HepG2 (cell line): ENCODE results near the gene DHRS1. TPM values are rescaled to one million over a fixed set of nuclear protein-coding genes. Genes with fewer than 3 reads are reported as not detected.

Source experiments
- BCL6 ChIP-seq: IDR thresholded peaks from 2 replicates; pipeline ENCODE4 v1.6.1; 2016; ENCODE audit warnings: missing genetic modification reagents, missing compliant biosample characterization
- DPF2 ChIP-seq: sonication (generic); formaldehyde crosslinking; IDR thresholded peaks from 2 replicates; pipeline ENCODE4 v1.4.0; 2020; ENCODE audit warnings: mild to moderate bottlenecking, low read depth, missing genetic modification reagents, borderline replicate concordance
- FOXA3 ChIP-seq: IDR thresholded peaks from 2 replicates; pipeline ENCODE4 v1.6.1; 2016; ENCODE audit warnings: missing genetic modification reagents, missing compliant biosample characterization
- HES4 ChIP-seq: sonication (generic); formaldehyde crosslinking; IDR thresholded peaks from 2 replicates; pipeline ENCODE4 v1.9.0; 2021; ENCODE audit warnings: mild to moderate bottlenecking, missing genetic modification reagents, borderline replicate concordance
- KDM3A ChIP-seq: IDR thresholded peaks from 2 replicates; pipeline ENCODE4 v1.6.1; 2018; ENCODE audit warnings: low read depth, missing compliant biosample characterization
- KLF15 ChIP-seq: sonication (generic); formaldehyde crosslinking; IDR thresholded peaks from 2 replicates; pipeline ENCODE4 v1.8.1; 2023; ENCODE audit warnings: borderline replicate concordance, mild to moderate bottlenecking, inconsistent platforms, missing genetic modification reagents, mixed read lengths
- NFRKB ChIP-seq: fragments of 450-650 bp; IDR thresholded peaks from 2 replicates; pipeline ENCODE4 v1.6.1; 2017
- NR2F1 ChIP-seq, 2 experiments: fragments of 450-650 bp in 1 of 2; formaldehyde crosslinking in 1 of 2; IDR thresholded peaks; 2 replicates each; pipeline versions ENCODE4 v1.5.0 to v1.6.1; 2016 to 2020; ENCODE audit warnings: mild to moderate bottlenecking in 1 of 2, missing compliant biosample characterization in 1 of 2, missing genetic modification reagents in 1 of 2, moderate library complexity in 1 of 2
- PATZ1 ChIP-seq: sonication (generic); formaldehyde crosslinking; IDR thresholded peaks from 2 replicates; pipeline ENCODE4 v1.4.0; 2020; ENCODE audit warnings: missing genetic modification reagents
- PAWR ChIP-seq: sonication (generic); formaldehyde crosslinking; IDR thresholded peaks from 2 replicates; pipeline ENCODE4 v1.4.0; 2020; ENCODE audit warnings: missing genetic modification reagents, mild to moderate bottlenecking, borderline replicate concordance
- SOX13 ChIP-seq, 3 experiments: fragments of 450-650 bp in 1 of 3; sonication (generic) in 1 of 3; formaldehyde crosslinking in 1 of 3; IDR thresholded peaks in 2 of 3; conservative IDR thresholded peaks in 1 of 3; 2 replicates each; pipeline versions ENCODE4 v1.5.0 to v1.6.1; 2016 to 2020; ENCODE audit warnings: antibody characterized with exemption in 1 of 3, mild to moderate bottlenecking in 1 of 3, missing compliant biosample characterization in 1 of 3, missing genetic modification reagents in 1 of 3, moderate library complexity in 1 of 3
- ZBTB38 ChIP-seq: sonication (generic); formaldehyde crosslinking; IDR thresholded peaks from 2 replicates; pipeline ENCODE4 v1.5.1; 2020; ENCODE audit warnings: mild to moderate bottlenecking, missing genetic modification reagents
- ZBTB42 ChIP-seq: sonication (generic); formaldehyde crosslinking; IDR thresholded peaks from 2 replicates; pipeline ENCODE4 v1.5.0; 2020; ENCODE audit warnings: mild to moderate bottlenecking, missing genetic modification reagents
- ZBTB49 ChIP-seq: sonication (generic); formaldehyde crosslinking; IDR thresholded peaks from 2 replicates; pipeline ENCODE4 v1.4.0; 2020; ENCODE audit warnings: missing genetic modification reagents, borderline replicate concordance
- ZNF282 ChIP-seq: fragments of 450-650 bp; IDR thresholded peaks from 2 replicates; pipeline ENCODE4 v1.6.1; 2018; ENCODE audit not compliant: partially characterized antibody
- ZNF430 ChIP-seq: sonication (generic); formaldehyde crosslinking; IDR thresholded peaks from 2 replicates; pipeline ENCODE4 v1.9.0; 2021; ENCODE audit warnings: mild to moderate bottlenecking, missing genetic modification reagents
- ZNF619 ChIP-seq: sonication (generic); formaldehyde crosslinking; IDR thresholded peaks from 2 replicates; pipeline ENCODE4 v1.4.0; 2020; ENCODE audit warnings: mild to moderate bottlenecking, missing genetic modification reagents
- ZNF747 ChIP-seq: sonication (generic); formaldehyde crosslinking; IDR thresholded peaks from 2 replicates; pipeline ENCODE4 v1.8.1; 2023; ENCODE audit warnings: missing genetic modification reagents, mild to moderate bottlenecking, borderline replicate concordance
- polyA plus RNA-seq, 8 experiments: library from polyadenylated mRNA; depleted of rRNA in 3 of 8; stranded (reverse) in 7 of 8; unstranded in 1 of 8; fragments of >200 nt; fragmentation: Illumina TruSeq in 4 of 8; extraction: Trizol in 4 of 8; gene quantifications; 2 replicates each; pipeline versions ENCODE4 v1.2.1 to v1.2.3, GENCODE V29; 2011 to 2016; ENCODE audit warnings: low read depth in 4 of 8, missing spikeins in 1 of 8, mixed read lengths in 1 of 8; ENCODE audit not compliant: insufficient read depth in 1 of 8
- total RNA-seq, 5 experiments: library from RNA; depleted of rRNA; stranded (reverse); fragments of >200 nt; fragmentation: Illumina TruSeq; extraction: Trizol; gene quantifications; 2 replicates each; pipeline ENCODE4 v1.2.3, GENCODE V29; 2016; ENCODE audit warnings: low read depth in 1 of 5
- TF ChIP-seq, protein P1 (sequence below): sonication (generic); formaldehyde crosslinking; IDR thresholded peaks from 2 replicates; pipeline ENCODE4 v1.4.0; 2020; ENCODE audit warnings: missing genetic modification reagents
- TF ChIP-seq, protein P2 (sequence below): sonication (generic); formaldehyde crosslinking; IDR thresholded peaks from 2 replicates; pipeline ENCODE4 v1.4.0; 2020; ENCODE audit warnings: mild to moderate bottlenecking, missing genetic modification reagents

Gene DHRS1
- total and polyA plus RNA-seq, 2 of the 13 experiments (the other 11 are each of a cell fraction or from before 2014, with no cell fraction given): 49.8 to 60.8 TPM

DNA sequence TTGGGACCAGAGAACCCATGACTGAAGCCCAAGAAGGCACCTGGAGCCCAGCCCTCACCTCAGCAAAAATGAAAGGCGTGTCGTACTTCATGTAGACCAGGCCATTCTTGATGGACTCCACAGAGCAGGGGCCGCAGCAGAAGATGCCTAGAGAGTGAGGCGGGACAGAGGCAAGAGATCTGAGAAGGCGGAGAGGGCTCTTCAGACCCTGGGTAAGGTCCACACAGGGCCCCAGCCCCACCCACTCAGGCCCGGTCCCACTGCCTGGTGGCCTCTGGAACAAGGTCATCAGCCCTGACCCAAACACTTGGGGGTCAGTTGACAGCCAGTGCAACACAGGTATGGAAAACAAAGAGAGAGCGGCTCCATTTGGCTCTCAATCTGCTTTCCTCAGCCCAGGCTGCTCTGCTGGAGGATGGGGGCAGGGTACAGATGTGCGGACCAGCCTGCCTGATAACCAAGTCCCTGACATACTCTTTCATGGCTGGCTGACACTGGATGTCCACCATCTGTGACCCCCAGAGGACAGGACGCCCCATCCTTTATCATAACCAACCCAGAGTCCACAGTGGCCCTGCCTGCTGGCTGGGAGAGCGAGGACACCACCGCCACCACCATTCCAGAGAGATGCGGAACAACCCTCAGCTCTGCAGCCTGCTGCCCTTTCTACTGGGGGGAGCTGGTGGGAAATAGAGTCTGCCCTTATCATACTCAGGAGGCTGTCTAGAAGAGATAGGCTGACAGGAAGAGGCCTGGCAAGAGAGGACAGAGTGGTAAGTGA lies 43.5 kb downstream of the DHRS1 start (continued):
- TF ChIP-seq ZBTB49 (CRISPR knock-in tag) (no peak), ZNF619 (peak; percentile 77), ZNF747 (CRISPR knock-in tag) (peak; percentile 65; the same call in 1 of the 2 replicates), DPF2 (CRISPR knock-in tag) (0 out of 2 replicates have a peak, but pooled peaks have one; percentile 26), ZNF430 (peak; percentile 79), KLF15 (CRISPR knock-in tag) (no peak), BCL6 (CRISPR knock-in tag) (peak; percentile 66), SOX13 (IDR thresholded peaks at IDR 0.05) (no peak; the same call in 1 of the 2 replicates), SOX13 (CRISPR knock-in tag; conservative IDR thresholded peaks at IDR 0.05 in 1 of 2, IDR thresholded peaks at IDR 0.05 in 1 of 2) (peak in 1 of 2 experiments; percentile 51; a peak in 2 of 4 replicates), PAWR (no peak), HES4 (CRISPR knock-in tag) (peak; percentile 34; the same call in 1 of the 2 replicates), NFRKB (no peak), PATZ1 (CRISPR knock-in tag) (peak; percentile 71; the same call in 1 of the 2 replicates), ZBTB42 (CRISPR knock-in tag) (peak; percentile 95), NR2F1 (CRISPR knock-in tag; IDR thresholded peaks at IDR 0.05) (peak in 1 of 2 experiments; percentile 80; a peak in 1 of 4 replicates), ZNF282 (no peak), FOXA3 (0 out of 2 replicates have a peak, but pooled peaks have one; percentile 30), ZBTB38 (CRISPR knock-in tag) (peak; percentile 87; the same call in 1 of the 2 replicates), KDM3A (CRISPR knock-in tag) (0 out of 2 replicates have a peak, but pooled peaks have one; percentile 16)
- TF ChIP-seq, protein P1, sequence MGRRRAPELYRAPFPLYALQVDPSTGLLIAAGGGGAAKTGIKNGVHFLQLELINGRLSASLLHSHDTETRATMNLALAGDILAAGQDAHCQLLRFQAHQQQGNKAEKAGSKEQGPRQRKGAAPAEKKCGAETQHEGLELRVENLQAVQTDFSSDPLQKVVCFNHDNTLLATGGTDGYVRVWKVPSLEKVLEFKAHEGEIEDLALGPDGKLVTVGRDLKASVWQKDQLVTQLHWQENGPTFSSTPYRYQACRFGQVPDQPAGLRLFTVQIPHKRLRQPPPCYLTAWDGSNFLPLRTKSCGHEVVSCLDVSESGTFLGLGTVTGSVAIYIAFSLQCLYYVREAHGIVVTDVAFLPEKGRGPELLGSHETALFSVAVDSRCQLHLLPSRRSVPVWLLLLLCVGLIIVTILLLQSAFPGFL (CRISPR knock-in tag): no peak
- TF ChIP-seq, protein P2, sequence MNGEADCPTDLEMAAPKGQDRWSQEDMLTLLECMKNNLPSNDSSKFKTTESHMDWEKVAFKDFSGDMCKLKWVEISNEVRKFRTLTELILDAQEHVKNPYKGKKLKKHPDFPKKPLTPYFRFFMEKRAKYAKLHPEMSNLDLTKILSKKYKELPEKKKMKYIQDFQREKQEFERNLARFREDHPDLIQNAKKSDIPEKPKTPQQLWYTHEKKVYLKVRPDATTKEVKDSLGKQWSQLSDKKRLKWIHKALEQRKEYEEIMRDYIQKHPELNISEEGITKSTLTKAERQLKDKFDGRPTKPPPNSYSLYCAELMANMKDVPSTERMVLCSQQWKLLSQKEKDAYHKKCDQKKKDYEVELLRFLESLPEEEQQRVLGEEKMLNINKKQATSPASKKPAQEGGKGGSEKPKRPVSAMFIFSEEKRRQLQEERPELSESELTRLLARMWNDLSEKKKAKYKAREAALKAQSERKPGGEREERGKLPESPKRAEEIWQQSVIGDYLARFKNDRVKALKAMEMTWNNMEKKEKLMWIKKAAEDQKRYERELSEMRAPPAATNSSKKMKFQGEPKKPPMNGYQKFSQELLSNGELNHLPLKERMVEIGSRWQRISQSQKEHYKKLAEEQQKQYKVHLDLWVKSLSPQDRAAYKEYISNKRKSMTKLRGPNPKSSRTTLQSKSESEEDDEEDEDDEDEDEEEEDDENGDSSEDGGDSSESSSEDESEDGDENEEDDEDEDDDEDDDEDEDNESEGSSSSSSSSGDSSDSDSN: 0 out of 2 replicates have a peak, but pooled peaks have one; percentile 14
